Measurements from ENCODE around the gene DUSP22. TPM values are rescaled to one million over a fixed set of nuclear protein-coding genes. Genes with fewer than 3 reads are reported as not detected.

DUSP22 gene
- total and polyA plus RNA-seq, 2 of the 8 experiments (the other 6 are each of a cell fraction or from before 2014, with no cell fraction given) = 15.5 to 32.4 TPM

GRCh38 chr6:324116-324728 lies 31.9 kb downstream of the DUSP22 start:
- H3K4me2 ChIP-seq (ENCODE audit: insufficient read depth in 1 of 2, low read depth in 2 of 2, low read length in 2 of 2) = no peak overlapping the region
- DNase-seq (ENCODE audit: low read depth in 1 of 2, low spot score in 2 of 2) = no peak
- H3K18ac ChIP-seq (ENCODE audit: extremely low read depth, low read length) = no peak overlapping the region
- no peak overlapping the region for H3K23ac ChIP-seq (ENCODE audit: insufficient read length)
- H2BK20ac ChIP-seq (ENCODE audit: low read length) = 0 out of 2 replicates have a peak overlapping the region, but pooled peaks have one; percentile 17
- no peaks in the 10 kb centered on the region for H3K36me3 ChIP-seq (ENCODE audit: control insufficient read depth in 2 of 4, insufficient read depth in 4 of 4, low read length in 3 of 4)
- no peak overlapping the region for H4K91ac ChIP-seq (replicated peaks; ENCODE audit: insufficient read length, low read length)
- peaks cover 0 to 5% (median 3%) of the 10 kb centered on the region in 4 experiments; a peak in 3 of 7 replicates for H3K4me1 ChIP-seq (replicated peaks in 1 of 4; ENCODE audit: control insufficient read depth in 3 of 4, insufficient read depth in 4 of 4, low read length in 3 of 4)
- peaks cover 0 to 2% of the 10 kb centered on the region in 2 experiments for H4K20me1 ChIP-seq (replicated peaks in 1 of 2; ENCODE audit: control insufficient read depth in 1 of 2, insufficient read depth in 2 of 2, low read length in 2 of 2)
- no peak overlapping the region for H3K9ac ChIP-seq (replicated peaks in 1 of 4; ENCODE audit: extremely low read depth in 1 of 4, low read depth in 3 of 4, low read length in 3 of 4)
- H2AK5ac ChIP-seq (ENCODE audit: low read depth, low read length) = no peak overlapping the region
- ChIA-PET CTCF (ENCODE audit: partially characterized antibody) (interaction anchor here (0.8 to 4.6 kb wide), 9 partner anchors 10 to 88 kb away, joined by 3 to 34 read pairs (median 3); no protein-coding TSS in a partner anchor), POLR2A (ENCODE audit: partially characterized antibody) (no interaction called here)
- no peaks in the 10 kb centered on the region for H3K79me1 ChIP-seq (ENCODE audit: low read depth, low read length)
- no peak overlapping the region for H3K4ac ChIP-seq (replicated peaks; ENCODE audit: insufficient read length, low read depth, low read length)
- no peak overlapping the region for H2BK120ac ChIP-seq (replicated peaks; ENCODE audit: low read depth, low read length)
- 86% methylated on average over 19 of the region's 19 CpGs; no CpG with 5 or more reads in 1 of the 2 experiments for WGBS, 2 experiments (ENCODE audit: extremely low coverage in 1 of 2, insufficient coverage in 1 of 2, insufficient read length in 1 of 2, insufficient replicate concordance in 2 of 2, low coverage in 1 of 2, low lambda C conversion rate in 2 of 2, missing lambda C conversion rate in 1 of 2)
- H3K27ac ChIP-seq (ENCODE audit: low read depth, low read length) = no peak overlapping the region
- no peak overlapping the region for H4K5ac ChIP-seq (ENCODE audit: insufficient read length, low read depth, low read length)
- no peak overlapping the region for H3K56ac ChIP-seq (replicated peaks; ENCODE audit: insufficient read length, low read depth, low read length)
- H3K9me3 ChIP-seq (ENCODE audit: insufficient read depth in 2 of 2, low read depth in 1 of 2, low read length in 1 of 2) = peaks cover 31 to 90% of the 10 kb centered on the region in 2 experiments
- H2AFZ ChIP-seq (ENCODE audit: low read length) = no peak overlapping the region
- no peaks in the 10 kb centered on the region; a peak in 2 of 7 replicates for H3K27me3 ChIP-seq (replicated peaks in 1 of 4; ENCODE audit: control insufficient read depth in 3 of 4, extremely low read depth in 1 of 4, insufficient read depth in 3 of 4, low read length in 3 of 4)
- no peak for FAIRE-seq
- no peak overlapping the region; the same call in 1 of the 2 replicates for H2BK12ac ChIP-seq (ENCODE audit: low read depth, low read length)
- H3K23me2 ChIP-seq (ENCODE audit: low read depth, low read length) = no peaks in the 10 kb centered on the region
- H3K4me3 ChIP-seq (ENCODE audit: extremely low read depth in 1 of 4, insufficient read depth in 2 of 4, low read depth in 3 of 4, low read length in 4 of 4) = no peak overlapping the region
- no peak overlapping the region for H3K14ac ChIP-seq (ENCODE audit: insufficient read length)
- no peak overlapping the region for H4K8ac ChIP-seq (ENCODE audit: extremely low read depth, insufficient read depth, low read length)
- no peaks in the 10 kb centered on the region for H3K79me2 ChIP-seq (ENCODE audit: control insufficient read depth in 1 of 2, insufficient read depth in 2 of 2, low read length in 2 of 2)
- 0 out of 2 replicates have a peak, but pooled peaks have one; percentile 16 for TF ChIP-seq TEAD4 (IDR thresholded peaks at IDR 0.05; ENCODE audit: low read depth, low read length)
- no peak for TF ChIP-seq CTBP2 (IDR thresholded peaks at IDR 0.05; ENCODE audit: borderline replicate concordance, insufficient read depth, insufficient read length, low read length)
- TF ChIP-seq KDM4A (IDR thresholded peaks at IDR 0.05; ENCODE audit: low read depth, low read length, severe bottlenecking) = no peak
- no peak for TF ChIP-seq MAX (IDR thresholded peaks at IDR 0.05)
- no peak for TF ChIP-seq ZNF274 (IDR thresholded peaks at IDR 0.05; ENCODE audit: borderline replicate concordance, extremely low read depth, low read length)
- TF ChIP-seq POLR2AphosphoS5 (IDR thresholded peaks at IDR 0.05; ENCODE audit: low read depth, low read length) = no peak
- H2BK15ac ChIP-seq (ENCODE audit: low read length) = no peak overlapping the region
- no peak overlapping the region for H2BK5ac ChIP-seq (ENCODE audit: low read depth, low read length)
